ENCODE results near the gene OGFR. TPM values are rescaled to one million over a fixed set of nuclear protein-coding genes. Genes with fewer than 3 reads are reported as not detected.

OGFR gene
- total and polyA plus RNA-seq, 2 donors (not counting 3 experiments of a cell fraction or from before 2014, with no cell fraction given): 30.8 to 44.0 TPM

DNA sequence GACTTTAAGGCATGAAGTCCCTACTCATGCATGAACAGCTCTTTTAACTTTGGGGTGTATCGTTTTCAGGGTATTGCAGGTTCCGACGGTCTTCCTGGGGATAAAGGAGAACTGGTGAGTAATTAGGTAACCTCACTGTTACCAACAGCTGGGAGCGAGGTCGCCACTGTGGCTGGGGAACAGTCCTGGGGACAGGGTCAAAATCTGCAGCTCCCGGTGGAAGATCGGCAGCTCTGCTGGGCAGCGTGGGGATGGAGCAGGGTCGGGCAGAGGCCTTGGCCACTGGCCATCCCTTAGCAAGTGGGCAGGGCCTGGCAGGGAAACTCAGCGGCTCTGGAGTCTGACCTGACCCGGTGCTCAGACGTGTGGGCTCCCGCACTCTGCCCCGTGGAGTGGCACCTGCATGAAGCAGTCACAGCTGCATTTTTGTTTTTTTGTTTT, 28.3 kb downstream of the OGFR start:
- ChIA-PET POLR2A (no interaction called here), CTCF (interaction anchor here (2.7 kb wide), 1 partner anchor 11 kb away, joined by 8 read pairs; no protein-coding TSS in a partner anchor)
- TF ChIP-seq, protein P1, sequence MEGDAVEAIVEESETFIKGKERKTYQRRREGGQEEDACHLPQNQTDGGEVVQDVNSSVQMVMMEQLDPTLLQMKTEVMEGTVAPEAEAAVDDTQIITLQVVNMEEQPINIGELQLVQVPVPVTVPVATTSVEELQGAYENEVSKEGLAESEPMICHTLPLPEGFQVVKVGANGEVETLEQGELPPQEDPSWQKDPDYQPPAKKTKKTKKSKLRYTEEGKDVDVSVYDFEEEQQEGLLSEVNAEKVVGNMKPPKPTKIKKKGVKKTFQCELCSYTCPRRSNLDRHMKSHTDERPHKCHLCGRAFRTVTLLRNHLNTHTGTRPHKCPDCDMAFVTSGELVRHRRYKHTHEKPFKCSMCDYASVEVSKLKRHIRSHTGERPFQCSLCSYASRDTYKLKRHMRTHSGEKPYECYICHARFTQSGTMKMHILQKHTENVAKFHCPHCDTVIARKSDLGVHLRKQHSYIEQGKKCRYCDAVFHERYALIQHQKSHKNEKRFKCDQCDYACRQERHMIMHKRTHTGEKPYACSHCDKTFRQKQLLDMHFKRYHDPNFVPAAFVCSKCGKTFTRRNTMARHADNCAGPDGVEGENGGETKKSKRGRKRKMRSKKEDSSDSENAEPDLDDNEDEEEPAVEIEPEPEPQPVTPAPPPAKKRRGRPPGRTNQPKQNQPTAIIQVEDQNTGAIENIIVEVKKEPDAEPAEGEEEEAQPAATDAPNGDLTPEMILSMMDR (IDR thresholded peaks at IDR 0.05; ENCODE audit: extremely low read depth in 1 of 2, insufficient read depth in 1 of 2, low read depth in 1 of 2, low read length in 2 of 2): no peak
- TF ChIP-seq GATA2 (IDR thresholded peaks at IDR 0.05; ENCODE audit: insufficient read depth, insufficient read length, low read depth, low read length): no peak
- TF ChIP-seq, protein P2, sequence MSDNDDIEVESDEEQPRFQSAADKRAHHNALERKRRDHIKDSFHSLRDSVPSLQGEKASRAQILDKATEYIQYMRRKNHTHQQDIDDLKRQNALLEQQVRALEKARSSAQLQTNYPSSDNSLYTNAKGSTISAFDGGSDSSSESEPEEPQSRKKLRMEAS (IDR thresholded peaks at IDR 0.05; ENCODE audit: insufficient read depth, insufficient read length): no peak
- dilution Hi-C loops (cut with MboI; ENCODE audit: extremely low pct_ligation_motif_present, low sequenced_read_pairs) (no loop called here), intact Hi-C loops (cut with micrococcal nuclease) (no loop called here)
- no TSS peak for BruUV-seq (replicated peaks)
- FAIRE-seq (no peak), DNase-seq (ENCODE audit: low read depth, low spot score) (no peak)
- Histone ChIP-seq H3K4me1 (ENCODE audit: control insufficient read depth, extremely low read depth, insufficient read depth, low read length) (no peaks in the 10 kb centered on the region), H3K9ac (replicated peaks; ENCODE audit: extremely low read depth, insufficient read depth, low read length) (no peak overlapping the region), H3K4me3 (replicated peaks in 1 of 3; ENCODE audit: insufficient read depth in 1 of 3, low read depth in 1 of 3, low read length in 3 of 3) (no peak overlapping the region), H3K27ac (ENCODE audit: insufficient read depth, low read depth, low read length) (no peak overlapping the region), H3K27me3 (ENCODE audit: control insufficient read depth in 2 of 2, insufficient read depth in 2 of 2, low read length in 2 of 2) (no peaks in the 10 kb centered on the region), H3K36me3 (ENCODE audit: control insufficient read depth in 2 of 2, extremely low read depth in 1 of 2, insufficient read depth in 2 of 2, low read length in 2 of 2) (no peaks in the 10 kb centered on the region), H3K9me1 (replicated peaks; ENCODE audit: control insufficient read depth, extremely low read depth, insufficient read depth, low read length) (no peaks in the 10 kb centered on the region), H4K20me1 (replicated peaks; ENCODE audit: control insufficient read depth, extremely low read depth, insufficient read depth, low read length) (no peaks in the 10 kb centered on the region), H3K79me2 (ENCODE audit: control insufficient read depth, insufficient read depth, low read length) (no peaks in the 10 kb centered on the region), H3K9me3 (replicated peaks; ENCODE audit: control insufficient read depth, insufficient read depth, low read length) (no peaks in the 10 kb centered on the region), H2AFZ (ENCODE audit: low read depth, low read length) (no peak overlapping the region), H3K4me2 (ENCODE audit: insufficient read depth, low read length) (no peak overlapping the region)

DNA sequence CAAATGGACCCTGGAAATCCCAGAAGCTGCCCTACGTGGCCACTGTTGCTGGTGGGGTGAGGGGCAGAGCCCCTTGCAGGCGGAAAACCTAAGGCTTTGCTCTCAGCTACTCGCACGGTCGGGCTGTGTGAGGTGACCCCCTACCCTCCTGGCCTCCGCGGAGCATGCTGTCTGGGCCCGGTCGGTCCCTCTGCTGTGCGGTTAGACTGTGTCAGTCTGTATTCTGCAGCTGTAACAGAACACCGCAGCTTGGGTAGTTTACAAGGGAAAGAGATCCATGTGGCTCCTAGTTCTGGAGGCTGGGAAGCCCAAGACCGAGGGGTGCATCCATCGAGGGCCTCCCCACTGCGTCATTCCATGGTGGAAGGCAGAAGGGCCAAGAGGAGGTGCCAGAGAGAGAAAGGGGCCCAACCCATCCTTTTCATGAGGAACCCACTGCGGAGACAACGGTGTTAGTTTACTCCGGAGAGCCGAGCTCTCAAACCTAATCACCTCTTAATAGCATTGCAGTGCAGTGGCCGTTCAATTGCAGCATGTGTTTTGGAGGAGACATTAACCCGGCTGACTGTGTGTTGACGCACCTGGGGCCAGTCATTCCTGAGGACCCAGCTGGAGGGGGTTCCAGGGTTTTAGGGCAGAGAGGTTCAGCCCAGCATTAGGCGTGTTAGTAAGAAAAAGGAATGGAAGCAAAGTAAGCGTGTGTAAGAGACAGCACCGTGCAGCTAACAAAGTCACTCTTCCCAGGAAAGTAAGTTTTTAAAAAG, 30.5 kb downstream of the OGFR start:
- Histone ChIP-seq H3K27ac (ENCODE audit: insufficient read depth, low read depth, low read length) (no peak overlapping the region), H3K9ac (replicated peaks; ENCODE audit: extremely low read depth, insufficient read depth, low read length) (no peak overlapping the region), H3K27me3 (ENCODE audit: control insufficient read depth in 2 of 2, insufficient read depth in 2 of 2, low read length in 2 of 2) (no peaks in the 10 kb centered on the region), H3K36me3 (ENCODE audit: control insufficient read depth in 2 of 2, extremely low read depth in 1 of 2, insufficient read depth in 2 of 2, low read length in 2 of 2) (no peaks in the 10 kb centered on the region), H3K4me3 (replicated peaks in 1 of 3; ENCODE audit: insufficient read depth in 1 of 3, low read depth in 1 of 3, low read length in 3 of 3) (no peak overlapping the region), H3K4me2 (ENCODE audit: insufficient read depth, low read length) (no peak overlapping the region), H3K9me3 (replicated peaks; ENCODE audit: control insufficient read depth, insufficient read depth, low read length) (no peaks in the 10 kb centered on the region), H2AFZ (ENCODE audit: low read depth, low read length) (no peak overlapping the region), H3K9me1 (replicated peaks; ENCODE audit: control insufficient read depth, extremely low read depth, insufficient read depth, low read length) (no peaks in the 10 kb centered on the region), H3K4me1 (ENCODE audit: control insufficient read depth, extremely low read depth, insufficient read depth, low read length) (no peaks in the 10 kb centered on the region), H3K79me2 (ENCODE audit: control insufficient read depth, insufficient read depth, low read length) (no peaks in the 10 kb centered on the region), H4K20me1 (replicated peaks; ENCODE audit: control insufficient read depth, extremely low read depth, insufficient read depth, low read length) (no peaks in the 10 kb centered on the region)
- DNase-seq (ENCODE audit: low read depth, low spot score) (no peak), FAIRE-seq (no peak)
- CTCF ChIA-PET: interaction anchor here (1.3 kb wide), 1 partner anchor 12 kb away, joined by 3 read pairs; no protein-coding TSS in a partner anchor
- no TSS peak for BruUV-seq (replicated peaks)
- no peak for TF ChIP-seq POLR2A (IDR thresholded peaks at IDR 0.05; ENCODE audit: low read depth, low read length)
- TF ChIP-seq POLR2AphosphoS5 (IDR thresholded peaks at IDR 0.05; ENCODE audit: insufficient read depth, low read depth, low read length): no peak
- no peak for TF ChIP-seq EZH2 (IDR thresholded peaks at IDR 0.05; ENCODE audit: borderline replicate concordance, low read depth, low read length, severe bottlenecking)
- TF ChIP-seq FOS (IDR thresholded peaks at IDR 0.05; ENCODE audit: borderline replicate concordance, insufficient read depth, low read length): no peak
- TF ChIP-seq, protein P1 (IDR thresholded peaks at IDR 0.05; ENCODE audit: extremely low read depth in 1 of 2, insufficient read depth in 1 of 2, low read depth in 1 of 2, low read length in 2 of 2): no peak
- TF ChIP-seq, protein P2 (IDR thresholded peaks at IDR 0.05; ENCODE audit: insufficient read depth, insufficient read length): no peak
- no peak for TF ChIP-seq GATA2 (IDR thresholded peaks at IDR 0.05; ENCODE audit: insufficient read depth, insufficient read length, low read depth, low read length)
- TF ChIP-seq MYC (IDR thresholded peaks at IDR 0.05; ENCODE audit: low read depth, low read length): no peak
- TF ChIP-seq JUN (IDR thresholded peaks at IDR 0.05; ENCODE audit: borderline replicate concordance, insufficient read depth, insufficient read length, low read depth): no peak
- POLR2A ChIA-PET: no interaction called here
- dilution Hi-C loops (cut with MboI; ENCODE audit: extremely low pct_ligation_motif_present, low sequenced_read_pairs) (no loop called here), intact Hi-C loops (cut with micrococcal nuclease) (no loop called here)
